Ovary (tissue), 9 donors: Measurements from ENCODE around the gene RNF19B. TPM values are rescaled to one million over a fixed set of nuclear protein-coding genes. Genes with fewer than 3 reads are reported as not detected.
A peak's percentile ranks its signal among the peaks of the same experiment; 100 is the strongest.

Source experiments
- DNase-seq, 5 donors: peaks; one replicate each; pipeline ENCODE4 v3.0.0-alpha.2; 2019 to 2020
- H3K27ac ChIP-seq, 2 donors: fragments of 200-600 bp; one replicate each; pipeline versions ENCODE4 v1.5.1 to v1.8.0; 2019 to 2022
- H3K27me3 ChIP-seq: fragments of 200-600 bp; one replicate; pipeline ENCODE4 v1.8.0; 2022
- H3K36me3 ChIP-seq: fragments of 200-600 bp; sonication (generic); one replicate; pipeline ENCODE4 v1.5.1; 2019
- H3K4me1 ChIP-seq: one replicate; pipeline ENCODE4 v1.8.1; 2013; ENCODE audit warnings: mild to moderate bottlenecking, moderate library complexity; ENCODE audit not compliant: insufficient read depth
- H3K4me3 ChIP-seq: fragments of 200-600 bp; sonication (generic); one replicate; pipeline ENCODE4 v1.5.1; 2017
- H3K9me3 ChIP-seq, 2 donors: fragments of 200-600 bp in 1 of 2; sonication (generic) in 1 of 2; one replicate each; pipeline versions ENCODE4 v1.5.1 to v1.8.1; 2013 to 2019; ENCODE audit warnings: mild to moderate bottlenecking in 1 of 2, moderate library complexity in 1 of 2
- EP300 ChIP-seq: sonication (generic); formaldehyde crosslinking; IDR thresholded peaks from one replicate; pipeline ENCODE4 v1.6.1; 2017; ENCODE audit warnings: antibody characterized with exemption
- POLR2A ChIP-seq: fragments of 450-650 bp; IDR thresholded peaks from one replicate; pipeline ENCODE4 v1.6.1; 2017; ENCODE audit warnings: antibody characterized with exemption, mild to moderate bottlenecking, moderate library complexity
- WGBS, 3 donors: extraction: QIAGEN DNeasy Blood & Tissue Kit in 1 of 3; methylation state at CpG; one replicate each; pipeline versions ENCODE4 v1.1.5 to v1.1.7; 2013 to 2017; 5-methylcytosine and 5-hydroxymethylcytosine counted together
- intact Hi-C, 4 donors: fragments of 100-400 bp; cut with DNase I; formaldehyde crosslinking; loops; one replicate each; pipeline versions ENCODE4 v1.11.0 to v1.15.1; 2022 to 2023
- polyA plus RNA-seq, 2 donors: library from polyadenylated mRNA; stranded (reverse); fragments of 200-250 nt in 1 of 2; fragments of 350-450 nt in 1 of 2; fragmentation: Illumina TruSeq in 1 of 2; extraction: RNeasy Lipid Tissue Mini Kit (QIAGEN cat#74804) in 1 of 2; gene quantifications; one replicate each; pipeline ENCODE4 v1.2.3, GENCODE V29; 2013 to 2014
- total RNA-seq, 7 donors: library from RNA; depleted of rRNA in 2 of 7; stranded (reverse); fragments of >200 nt in 2 of 7; fragmentation: NEBNext Ultra II Directional in 3 of 7; extraction: Animal tissue kit (Norgen Biotek cat#: 25700) in 3 of 7; gene quantifications; one replicate each; pipeline versions ENCODE4 v1.1.0 to v1.2.4, GENCODE V29; 2016 to 2023
- TF ChIP-seq, protein P1 (sequence below), 3 donors: fragments of 450-650 bp in 2 of 3; fragments of 200-600 bp in 1 of 3; IDR thresholded peaks; one replicate each; pipeline versions ENCODE4 v1.5.1 to v1.8.0; 2016 to 2022; ENCODE audit warnings: antibody characterized with exemption in 3 of 3, mild to moderate bottlenecking in 1 of 3
- donor health status: DM: no; HTN: no; CAD: no; lungs with moderate emphysema.
- donor health status: DM: no; HTN: no; CAD: no.
- donor health status: Bipolar disorder and iron deficiency.
- donor health status: DM: yes; HTN: yes; CAD: no.
- donor health status: DM: no; HTN: no; CAD: no.
- donor health status: DM: yes; HTN: yes; CAD: no.

The RNF19B gene
- total and polyA plus RNA-seq, 9 donors = 11.2 to 38.0 (median 15.0) TPM

- Histone ChIP-seq H3K27ac (no peak overlapping the region), H3K4me1 (peaks cover 4% of the 10 kb centered on the region), H3K9me3 (no peaks in the 10 kb centered on the region), H3K36me3 (no peaks in the 10 kb centered on the region), H3K4me3 (no peak overlapping the region), H3K27me3 (no peaks in the 10 kb centered on the region)
- WGBS, 3 donors = 10 to 19% (median 15%) methylated on average over 1 of the region's 1 CpG
- intact Hi-C loops = loop anchor here in 1 of 4 donors (10.0 kb wide), 1 partner anchor 75 kb away; no protein-coding TSS in a partner anchor
- DNase-seq = no peak
- no peak for TF ChIP-seq POLR2A
- TF ChIP-seq, protein P1, sequence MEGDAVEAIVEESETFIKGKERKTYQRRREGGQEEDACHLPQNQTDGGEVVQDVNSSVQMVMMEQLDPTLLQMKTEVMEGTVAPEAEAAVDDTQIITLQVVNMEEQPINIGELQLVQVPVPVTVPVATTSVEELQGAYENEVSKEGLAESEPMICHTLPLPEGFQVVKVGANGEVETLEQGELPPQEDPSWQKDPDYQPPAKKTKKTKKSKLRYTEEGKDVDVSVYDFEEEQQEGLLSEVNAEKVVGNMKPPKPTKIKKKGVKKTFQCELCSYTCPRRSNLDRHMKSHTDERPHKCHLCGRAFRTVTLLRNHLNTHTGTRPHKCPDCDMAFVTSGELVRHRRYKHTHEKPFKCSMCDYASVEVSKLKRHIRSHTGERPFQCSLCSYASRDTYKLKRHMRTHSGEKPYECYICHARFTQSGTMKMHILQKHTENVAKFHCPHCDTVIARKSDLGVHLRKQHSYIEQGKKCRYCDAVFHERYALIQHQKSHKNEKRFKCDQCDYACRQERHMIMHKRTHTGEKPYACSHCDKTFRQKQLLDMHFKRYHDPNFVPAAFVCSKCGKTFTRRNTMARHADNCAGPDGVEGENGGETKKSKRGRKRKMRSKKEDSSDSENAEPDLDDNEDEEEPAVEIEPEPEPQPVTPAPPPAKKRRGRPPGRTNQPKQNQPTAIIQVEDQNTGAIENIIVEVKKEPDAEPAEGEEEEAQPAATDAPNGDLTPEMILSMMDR (IDR thresholded peaks at IDR 0.05) = no peak
- no peak for TF ChIP-seq EP300
Measured at GRCh38 chr1:33009561-33009960, 45.0 kb upstream of the RNF19B start.

DNA sequence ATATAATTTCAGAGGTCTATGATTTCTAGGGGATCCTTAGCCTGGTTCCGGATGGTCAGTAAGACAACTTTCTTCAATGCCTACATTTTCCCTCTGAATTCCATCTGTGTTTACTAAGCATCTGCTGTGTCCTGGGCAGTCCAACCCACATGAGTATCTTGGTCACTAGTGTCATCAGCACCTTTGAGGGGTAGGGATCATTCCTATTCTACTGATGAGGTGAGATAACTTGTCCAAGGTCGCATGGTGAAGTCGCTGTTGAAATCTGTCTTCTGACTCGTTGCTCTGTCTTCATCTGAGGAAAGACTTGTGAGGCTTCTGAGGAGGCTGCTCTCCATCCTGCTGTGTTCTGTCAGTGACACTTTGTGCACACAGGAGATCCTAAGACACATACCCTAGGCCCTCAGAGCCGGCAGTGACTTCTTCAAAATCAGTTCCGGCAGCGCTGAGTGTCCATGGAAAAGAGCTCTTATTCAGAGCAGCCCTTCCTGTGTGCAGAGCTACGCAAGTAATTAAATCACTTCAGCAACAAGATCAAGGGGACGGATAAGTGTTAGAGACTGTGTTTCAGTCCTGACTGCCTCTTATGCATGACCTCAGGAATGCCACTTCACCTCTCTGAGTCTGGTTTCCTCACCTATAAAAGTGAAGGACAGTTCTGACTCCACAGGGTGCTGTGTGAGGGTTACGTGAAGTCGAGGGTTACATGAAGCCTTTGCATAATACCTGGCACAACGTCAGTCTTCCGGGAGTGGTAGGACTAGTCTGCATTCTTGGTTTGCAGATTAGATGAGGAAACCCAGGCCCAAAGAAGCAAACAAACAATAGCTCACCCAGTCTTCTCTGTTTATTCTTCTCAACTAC lies 43.7 kb upstream of the RNF19B start:
- DNase-seq = no peak
- Histone ChIP-seq H3K9me3 (no peaks in the 10 kb centered on the region), H3K4me3 (no peak overlapping the region), H3K4me1 (peaks cover 4% of the 10 kb centered on the region), H3K27me3 (no peaks in the 10 kb centered on the region), H3K27ac (no peak overlapping the region), H3K36me3 (no peaks in the 10 kb centered on the region)
- no peak for TF ChIP-seq POLR2A
- TF ChIP-seq, protein P1 (IDR thresholded peaks at IDR 0.05) = no peak
- no peak for TF ChIP-seq EP300
- WGBS, 3 donors = 75 to 80% (median 77%) methylated on average over 13 of the region's 13 CpGs
- intact Hi-C loops = loop anchor here in 1 of 4 donors (10.0 kb wide), 1 partner anchor 73 kb away; no protein-coding TSS in a partner anchor

DNA sequence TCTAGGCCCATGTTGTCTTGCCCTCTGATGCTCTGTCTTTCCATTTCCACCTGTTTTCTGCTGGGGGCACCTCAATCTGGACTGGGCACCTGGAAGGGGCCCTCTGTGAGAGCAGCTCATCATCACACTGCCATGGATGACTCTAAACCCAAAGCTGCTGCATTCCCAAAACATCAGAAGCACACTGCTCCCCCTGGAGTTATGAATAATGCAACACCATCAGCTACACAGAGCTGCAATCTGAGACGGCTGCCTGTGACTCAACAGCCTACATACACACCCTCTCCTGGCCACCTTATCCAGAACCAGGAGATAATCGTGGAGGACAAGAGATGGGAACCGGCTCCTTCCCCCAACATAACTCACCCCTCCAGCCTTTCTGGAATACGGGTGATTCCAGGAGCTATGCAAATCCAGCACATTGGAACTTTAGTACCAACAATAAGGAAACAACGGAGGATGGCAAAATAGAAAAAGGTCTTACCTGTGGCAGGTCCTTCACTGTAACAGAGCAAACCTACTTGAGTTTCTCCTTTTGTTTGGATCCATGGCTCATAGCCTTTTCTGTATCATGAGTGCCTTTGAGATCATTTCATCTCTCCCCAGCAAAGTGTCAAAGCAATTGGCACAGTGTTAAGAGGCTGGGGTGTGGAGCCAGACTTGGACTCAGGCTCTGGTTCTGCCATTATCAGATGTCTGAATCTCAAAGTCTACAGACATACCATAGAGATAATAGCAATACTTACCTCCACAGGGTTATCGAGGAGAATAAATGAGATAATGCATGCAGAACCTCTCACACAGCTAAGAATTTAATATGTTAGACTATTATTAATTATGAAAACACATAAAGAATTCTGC lies 42.8 kb upstream of the RNF19B start:
- Histone ChIP-seq H3K27me3 (no peaks in the 10 kb centered on the region), H3K9me3 (no peaks in the 10 kb centered on the region), H3K27ac (no peak overlapping the region), H3K4me3 (no peak overlapping the region), H3K36me3 (no peaks in the 10 kb centered on the region), H3K4me1 (peaks cover 4% of the 10 kb centered on the region)
- intact Hi-C loops = loop anchor here in 1 of 4 donors (10.0 kb wide), 1 partner anchor 73 kb away; no protein-coding TSS in a partner anchor
- WGBS, 3 donors = 42 to 45% (median 42%) methylated on average over 6 of the region's 6 CpGs
- TF ChIP-seq, protein P1 (IDR thresholded peaks at IDR 0.05) = peak in 1 of 3 donors; percentile 29
- no peak for TF ChIP-seq POLR2A
- peak in 2 of 5 donors; percentile 20 to 33 for DNase-seq

DNA sequence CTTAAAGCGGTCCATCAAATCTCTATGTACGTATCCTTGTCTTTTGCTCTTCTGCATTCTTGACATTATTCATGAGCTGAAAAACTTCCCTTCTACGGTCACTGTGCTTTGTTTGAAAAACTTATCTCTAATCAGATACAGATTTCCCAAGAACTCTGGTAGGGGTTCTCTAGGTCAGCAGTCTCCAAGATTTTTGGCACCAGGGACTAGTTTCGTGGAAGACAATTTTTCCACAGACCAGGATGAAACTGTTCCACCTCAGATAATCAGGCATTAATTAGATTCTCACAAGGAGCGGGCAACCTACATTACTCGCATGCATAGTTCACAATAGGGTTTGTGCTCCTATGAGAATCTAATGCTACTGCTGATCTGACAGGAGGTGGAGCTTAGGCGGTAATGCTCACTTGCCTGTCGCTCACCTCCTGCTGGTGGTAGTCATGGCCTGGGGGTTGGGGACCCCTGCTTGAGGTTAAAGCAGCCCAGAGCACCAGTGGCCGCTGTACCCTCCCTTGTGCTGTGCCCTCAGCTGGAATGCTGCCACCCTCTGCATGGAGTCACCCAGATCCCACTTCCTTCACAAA lies 41.3 kb upstream of the RNF19B start:
- H3K27me3 ChIP-seq = no peaks in the 10 kb centered on the region
- no peak overlapping the region for H3K27ac ChIP-seq
- intact Hi-C loops = loop anchor here in 1 of 4 donors (10.0 kb wide), 1 partner anchor 71 kb away; no protein-coding TSS in a partner anchor
- no peaks in the 10 kb centered on the region for H3K36me3 ChIP-seq
- no peak overlapping the region for H3K4me3 ChIP-seq
- no peaks in the 10 kb centered on the region for H3K4me1 ChIP-seq
- DNase-seq = no peak
- 78 to 81% (median 79%) methylated on average over 9 of the region's 9 CpGs for WGBS, 3 donors
- no peak for TF ChIP-seq EP300
- TF ChIP-seq, protein P1 (IDR thresholded peaks at IDR 0.05) = no peak
- no peak for TF ChIP-seq POLR2A
- H3K9me3 ChIP-seq = no peaks in the 10 kb centered on the region
